H9 (cell line): Measurements from ENCODE around the gene LIPC. TPM values are rescaled to one million over a fixed set of nuclear protein-coding genes. Genes with fewer than 3 reads are reported as not detected.

Experiments
- DNase-seq: peaks from one replicate; pipeline ENCODE4 v3.0.0-alpha.2; 2017
- H2AFZ ChIP-seq: one replicate; pipeline ENCODE4 v1.6.1; 2013; ENCODE audit warnings: mild to moderate bottlenecking, low read length, control low read depth, moderate library complexity
- H2AK5ac ChIP-seq: 2 replicates; pipeline ENCODE4 v1.6.1; 2013; ENCODE audit warnings: low read length, control low read depth, mixed read lengths; ENCODE audit not compliant: insufficient read length
- H2BK120ac ChIP-seq: one replicate; pipeline ENCODE4 v1.6.1; 2013; ENCODE audit warnings: low read depth, mild to moderate bottlenecking, low read length, control low read depth, inconsistent platforms; ENCODE audit not compliant: poor library complexity, severe bottlenecking
- H2BK12ac ChIP-seq: 2 replicates; pipeline ENCODE4 v1.6.1; 2013; ENCODE audit warnings: low read length, control low read depth, mixed read lengths, low read depth; ENCODE audit not compliant: insufficient read length
- H2BK15ac ChIP-seq: 2 replicates; pipeline ENCODE4 v1.6.1; 2013; ENCODE audit warnings: low read depth, low read length, control low read depth
- H2BK20ac ChIP-seq: one replicate; pipeline ENCODE4 v1.6.1; 2013; ENCODE audit warnings: low read depth, mild to moderate bottlenecking, low read length, control low read depth, inconsistent platforms; ENCODE audit not compliant: poor library complexity, severe bottlenecking
- H2BK5ac ChIP-seq: 2 replicates; pipeline ENCODE4 v1.6.1; 2013; ENCODE audit warnings: low read length, control low read depth, mixed read lengths; ENCODE audit not compliant: insufficient read length
- H3K14ac ChIP-seq: 2 replicates; pipeline ENCODE4 v1.6.1; 2013; ENCODE audit warnings: low read length, control low read depth; ENCODE audit not compliant: insufficient read depth
- H3K18ac ChIP-seq: 2 replicates; pipeline ENCODE4 v1.6.1; 2013; ENCODE audit warnings: low read depth, mild to moderate bottlenecking, mixed read lengths, low read length, control low read depth; ENCODE audit not compliant: insufficient read length
- H3K23ac ChIP-seq: 2 replicates; pipeline ENCODE4 v1.6.1; 2013; ENCODE audit warnings: low read length, control low read depth, mixed read lengths, low read depth; ENCODE audit not compliant: insufficient read length
- H3K23me2 ChIP-seq: 2 replicates; pipeline ENCODE4 v1.6.1; 2013; ENCODE audit warnings: low read depth, mild to moderate bottlenecking, mixed read lengths, low read length, control low read depth; ENCODE audit not compliant: insufficient read length, poor library complexity, severe bottlenecking
- H3K27ac ChIP-seq: 2 replicates; pipeline ENCODE4 v1.5.1; 2013; ENCODE audit warnings: low read length, control low read depth, mixed read lengths, low read depth; ENCODE audit not compliant: insufficient read length
- H3K27me3 ChIP-seq: 2 replicates; pipeline ENCODE4 v1.6.1; 2013; ENCODE audit warnings: low read length, control low read depth, inconsistent platforms; ENCODE audit not compliant: insufficient read depth
- H3K4ac ChIP-seq: 2 replicates; pipeline ENCODE4 v1.6.1; 2013; ENCODE audit warnings: low read depth, mild to moderate bottlenecking, control low read depth, inconsistent platforms, low read length, moderate library complexity
- H3K4me1 ChIP-seq: 2 replicates; pipeline ENCODE4 v1.6.1; 2013; ENCODE audit warnings: low read length, control low read depth, inconsistent platforms; ENCODE audit not compliant: insufficient read depth
- H3K4me2 ChIP-seq: 2 replicates; pipeline ENCODE4 v1.6.1; 2013; ENCODE audit warnings: low read length, control low read depth, mixed read lengths; ENCODE audit not compliant: insufficient read length, insufficient read depth
- H3K56ac ChIP-seq: 2 replicates; pipeline ENCODE4 v1.6.1; 2013; ENCODE audit warnings: low read depth, mild to moderate bottlenecking, mixed read lengths, low read length, control low read depth; ENCODE audit not compliant: insufficient read length
- H3K79me1 ChIP-seq: 2 replicates; pipeline ENCODE4 v1.6.1; 2013; ENCODE audit warnings: low read depth, mild to moderate bottlenecking, moderate library complexity, low read length, control low read depth, inconsistent platforms; ENCODE audit not compliant: insufficient read depth, poor library complexity, severe bottlenecking
- H3K79me2 ChIP-seq: 2 replicates; pipeline ENCODE4 v1.6.1; 2013; ENCODE audit warnings: low read length, control low read depth, inconsistent platforms; ENCODE audit not compliant: insufficient read depth
- H3K9ac ChIP-seq: 2 replicates; pipeline ENCODE4 v1.6.1; 2013; ENCODE audit warnings: low read length, control low read depth, mixed read lengths; ENCODE audit not compliant: insufficient read length; ENCODE audit errors: extremely low read depth
- H3K9me3 ChIP-seq: one replicate; pipeline ENCODE4 v1.6.1; 2013; ENCODE audit warnings: low read depth, low read length, inconsistent platforms; ENCODE audit not compliant: control insufficient read depth
- H3T11ph ChIP-seq: one replicate; pipeline ENCODE4 v1.6.1; 2013; ENCODE audit warnings: mild to moderate bottlenecking, low read length, control low read depth, inconsistent platforms
- H4K20me1 ChIP-seq: one replicate; pipeline ENCODE4 v1.6.1; 2013; ENCODE audit not compliant: control insufficient read depth, insufficient read length, insufficient read depth
- H4K5ac ChIP-seq: 2 replicates; pipeline ENCODE4 v1.6.1; 2013; ENCODE audit warnings: low read depth, mild to moderate bottlenecking, mixed read lengths, low read length, control low read depth; ENCODE audit not compliant: insufficient read length
- H4K8ac ChIP-seq: replicated peaks from 2 replicates; pipeline ENCODE4 v1.6.1; 2013; ENCODE audit warnings: low read length, control low read depth, mixed read lengths, low read depth; ENCODE audit not compliant: insufficient read length
- H4K91ac ChIP-seq: 2 replicates; pipeline ENCODE4 v1.6.1; 2013; ENCODE audit warnings: low read depth, mild to moderate bottlenecking, moderate library complexity, mixed read lengths, low read length, control low read depth; ENCODE audit not compliant: insufficient read length
- H3K27ac Mint-ChIP-seq, 3 experiments: 2 replicates in 2 of 3; 3 replicates in 1 of 3; pipeline ENCODE4 v1.8.0; 2020 to 2021; ENCODE audit warnings: mixed read lengths in 3 of 3, mild to moderate bottlenecking in 1 of 3, moderate library complexity in 1 of 3
- H3K27me3 Mint-ChIP-seq: 2 replicates; pipeline ENCODE4 v1.8.0; 2021; ENCODE audit warnings: low read depth, mild to moderate bottlenecking, moderate library complexity, mixed read lengths
- H3K36me3 Mint-ChIP-seq, 3 experiments: 2 replicates in 2 of 3; 3 replicates in 1 of 3; pipeline ENCODE4 v1.8.0; 2020 to 2021; ENCODE audit warnings: low read depth in 3 of 3, mixed read lengths in 3 of 3; ENCODE audit not compliant: insufficient read depth in 1 of 3
- H3K4me1 Mint-ChIP-seq, 2 experiments: 2 replicates each; pipeline ENCODE4 v1.8.0; 2020; ENCODE audit warnings: mixed read lengths in 2 of 2
- H3K4me3 Mint-ChIP-seq, 2 experiments: 2 replicates in 1 of 2; 3 replicates in 1 of 2; pipeline ENCODE4 v1.8.0; 2020 to 2021; ENCODE audit warnings: mild to moderate bottlenecking in 2 of 2, mixed read lengths in 2 of 2, moderate library complexity in 1 of 2
- H3K9me3 Mint-ChIP-seq, 2 experiments: 2 replicates in 1 of 2; 3 replicates in 1 of 2; pipeline ENCODE4 v1.8.0; 2020; ENCODE audit warnings: mild to moderate bottlenecking in 2 of 2, mixed read lengths in 2 of 2, moderate library complexity in 1 of 2
- CTCF ChIP-seq: fragments of 200-600 bp; sonication (generic); conservative IDR thresholded peaks from 3 replicates; pipeline ENCODE4 v1.8.0; 2021; ENCODE audit warnings: antibody characterized with exemption, mild to moderate bottlenecking
- WGBS: extraction: QIAGEN DNeasy Blood & Tissue Kit; methylation state at CpG from one replicate; pipeline ENCODE4 v1.1.7; 2013; ENCODE audit warnings: missing lambda C conversion rate, low lambda C conversion rate, mixed read lengths; ENCODE audit not compliant: insufficient read length; ENCODE audit errors: extremely low coverage; 5-methylcytosine and 5-hydroxymethylcytosine counted together
- total RNA-seq: library from RNA; stranded (reverse); gene quantifications from 2 replicates; pipeline ENCODE4 v1.2.1, GENCODE V29; 2021

LIPC gene
- total RNA-seq, 1 experiment from 2014 or later = not detected

GRCh38 chr15:58513726-58514336, 82.0 kb downstream of the LIPC start:
- no peaks in the 10 kb centered on the region; a peak in 1 of 7 replicates for H3K36me3 Mint-ChIP-seq
- TF ChIP-seq CTCF = no peak
- H2BK20ac ChIP-seq = no peak overlapping the region
- no peak overlapping the region for H3K23ac ChIP-seq
- H4K91ac ChIP-seq = no peak overlapping the region
- H3K9me3 ChIP-seq = no peaks in the 10 kb centered on the region
- peaks cover 2 to 3% of the 10 kb centered on the region in 2 experiments; a peak in 1 of 5 replicates for H3K9me3 Mint-ChIP-seq
- no peaks in the 10 kb centered on the region for H3K27me3 ChIP-seq
- no peak overlapping the region for H2BK15ac ChIP-seq
- no peaks in the 10 kb centered on the region for H3K4me1 ChIP-seq
- H3K79me1 ChIP-seq = no peaks in the 10 kb centered on the region
- H3K4me2 ChIP-seq = no peak overlapping the region
- H2AFZ ChIP-seq = no peak overlapping the region
- H2BK12ac ChIP-seq = no peak overlapping the region
- H3K27ac Mint-ChIP-seq = no peak overlapping the region
- no peak overlapping the region for H3K4ac ChIP-seq
- H3K23me2 ChIP-seq = no peaks in the 10 kb centered on the region
- no peaks in the 10 kb centered on the region for H3K27me3 Mint-ChIP-seq
- H3K79me2 ChIP-seq = no peaks in the 10 kb centered on the region
- H3K56ac ChIP-seq = no peak overlapping the region
- H4K20me1 ChIP-seq = no peaks in the 10 kb centered on the region
- no peak overlapping the region for H2BK5ac ChIP-seq
- H3K27ac ChIP-seq = no peak overlapping the region
- no peak overlapping the region for H3T11ph ChIP-seq
- H4K8ac ChIP-seq = no peak overlapping the region
- no peak overlapping the region for H3K4me3 Mint-ChIP-seq
- peaks cover 4 to 9% of the 10 kb centered on the region in 2 experiments; a peak in 3 of 4 replicates for H3K4me1 Mint-ChIP-seq
- H4K5ac ChIP-seq = no peak overlapping the region
- H3K9ac ChIP-seq = no peak overlapping the region
- DNase-seq = no peak
- no peak overlapping the region for H2BK120ac ChIP-seq
- no CpG with 5 or more reads among the region's 10 CpGs for WGBS
- H2AK5ac ChIP-seq = no peak overlapping the region
- H3K18ac ChIP-seq = no peak overlapping the region
- H3K14ac ChIP-seq = no peak overlapping the region
